GM19438 (cell line): ENCODE results near the gene C22orf42.
"Not testable (repeated sequence)": the region's sequence is repeated elsewhere in the genome, so short reads cannot be mapped to it uniquely, and the experiment has no call there.

Experiments used
- ATAC-seq: cut with Tn5 transposase; IDR thresholded peaks from one replicate; pipeline ENCODE4 v1.9.1; 2021; ENCODE audit warnings: low read depth; ENCODE audit not compliant: unreplicated experiment

Gene C22orf42

GRCh38 chr22:32158712-32159533 lies at the start of gene C22orf42:
TSS of gene C22orf42 (minus strand) at chr22:32159303. CDS start at chr22:32159215, 88 bp downstream.
- ATAC-seq, result no peak

GRCh38 chr22:32208681-32209080 lies 49.6 kb upstream of the C22orf42 start:
- no peak for ATAC-seq

GRCh38 chr22:32207971-32208480 lies 48.9 kb upstream of the C22orf42 start:
- ATAC-seq, result no peak

- ATAC-seq, result no peak
These were observed 48.0 kb upstream of the C22orf42 start for GRCh38 chr22:32206774-32207758.

GRCh38 chr22:32205974-32206773 lies 47.1 kb upstream of the C22orf42 start:
- no peak for ATAC-seq

GRCh38 chr22:32204856-32205722 lies 46.0 kb upstream of the C22orf42 start, which contains the start of gene RFPL2:
TSS of gene RFPL2 (minus strand) at chr22:32205073. CDS start at chr22:32202451, 2,622 bp downstream.
- no peak for ATAC-seq

GRCh38 chr22:32204040-32204855 lies 45.1 kb upstream of the C22orf42 start:
- no peak for ATAC-seq

- ATAC-seq, result no peak
These were observed 44.3 kb upstream of the C22orf42 start for GRCh38 chr22:32203181-32204039.

- no peak for ATAC-seq
These were observed 43.6 kb upstream of the C22orf42 start for GRCh38 chr22:32202539-32203180.

- ATAC-seq, result no peak
These were observed 43.0 kb upstream of the C22orf42 start for GRCh38 chr22:32202161-32202538.

GRCh38 chr22:32200752-32201151 lies 41.6 kb upstream of the C22orf42 start:
- no peak for ATAC-seq

GRCh38 chr22:32199961-32200360 lies 40.9 kb upstream of the C22orf42 start:
- ATAC-seq, result no peak

GRCh38 chr22:32199341-32199740 lies 40.2 kb upstream of the C22orf42 start:
- ATAC-seq, result no peak

GRCh38 chr22:32197553-32198226 lies 38.6 kb upstream of the C22orf42 start:
- not testable (repeated sequence) for ATAC-seq

GRCh38 chr22:32195900-32196299 lies 36.8 kb upstream of the C22orf42 start:
- ATAC-seq, result not testable (repeated sequence)

- ATAC-seq, result not testable (repeated sequence)
These were observed 34.2 kb upstream of the C22orf42 start for GRCh38 chr22:32193346-32193745.
